NCI-H1092 (cell line): Measurements from ENCODE around the gene OOSP4B.
"Not testable (repeated sequence)": the region's sequence is repeated elsewhere in the genome, so short reads cannot be mapped to it uniquely, and the experiment has no call there.

Experiments
- DNase-seq: peaks from one replicate; lab custom pipeline; 2025; lab: John Stamatoyannopoulos, UW

OOSP4B gene

DNA sequence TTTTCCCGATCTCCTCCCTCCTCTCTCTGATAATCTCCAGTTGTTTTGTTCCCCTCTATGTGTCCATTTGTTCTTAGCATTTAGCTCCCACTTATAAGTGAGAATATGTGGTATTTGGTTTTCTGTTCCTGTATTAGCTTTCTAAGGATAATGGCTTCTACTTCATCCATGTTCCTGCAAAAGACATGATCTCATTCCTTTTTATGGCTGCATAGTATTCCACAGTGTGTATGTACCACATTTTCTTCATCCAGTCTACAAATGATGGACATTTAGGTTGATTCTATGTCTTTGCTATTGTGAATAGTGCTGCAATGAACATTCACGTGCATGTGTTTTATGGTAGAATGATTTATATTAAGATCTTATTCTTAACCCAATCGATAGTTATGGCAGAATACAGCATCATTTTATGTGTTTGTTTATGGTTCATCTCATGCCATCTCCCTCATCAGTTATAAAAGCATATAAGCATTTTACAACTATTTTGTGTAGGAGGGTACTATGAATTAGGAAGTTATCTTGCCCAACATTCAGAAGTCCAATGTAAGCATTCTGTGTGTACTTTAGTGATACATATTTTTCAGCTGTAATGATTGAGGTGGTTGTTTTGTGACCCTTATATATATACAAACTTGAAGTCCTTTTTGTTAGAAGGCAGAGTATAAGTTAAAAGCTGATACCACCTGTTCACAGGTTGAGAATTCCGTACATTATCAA is 42.7 kb downstream of the OOSP4B start:
- DNase-seq: no peak

DNA sequence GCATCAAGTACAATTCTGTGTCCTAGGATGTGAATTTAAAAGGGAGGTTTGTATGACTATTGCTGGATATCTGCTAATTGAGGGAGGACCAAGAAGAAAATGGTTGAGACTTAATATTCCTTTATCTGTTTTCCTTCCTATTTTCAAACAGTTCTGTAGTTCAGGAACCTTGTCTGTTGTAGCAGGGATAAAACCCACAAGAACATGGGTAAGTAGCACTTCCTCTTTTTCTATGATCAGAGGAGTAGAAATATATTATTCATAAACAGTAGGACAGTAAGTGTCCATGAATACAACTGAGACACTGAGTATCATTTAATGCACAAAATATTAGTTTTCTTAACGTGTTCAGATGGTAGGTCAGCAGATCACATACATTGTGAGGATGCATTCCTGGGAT is 47.1 kb downstream of the OOSP4B start:
- no peak for DNase-seq

DNA sequence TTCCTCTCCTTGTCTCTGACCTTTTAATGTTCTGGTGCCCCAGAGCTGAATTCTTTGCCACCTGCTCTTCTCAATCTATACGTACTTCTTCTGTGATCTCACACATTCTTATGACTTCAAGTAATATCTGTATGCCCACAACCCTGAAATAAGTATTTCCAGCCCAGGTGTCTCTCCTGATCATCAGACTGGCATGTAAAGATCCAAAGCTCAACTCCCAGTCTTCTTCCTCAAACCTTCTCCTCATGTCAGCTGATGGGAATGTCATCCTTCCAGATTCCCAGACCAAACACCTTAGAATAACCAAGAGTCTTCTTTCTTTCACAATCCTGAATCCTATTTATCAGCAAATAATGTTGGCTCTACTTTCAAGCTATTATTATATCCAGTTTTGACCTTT is 48.8 kb downstream of the OOSP4B start:
- no peak for DNase-seq

DNA sequence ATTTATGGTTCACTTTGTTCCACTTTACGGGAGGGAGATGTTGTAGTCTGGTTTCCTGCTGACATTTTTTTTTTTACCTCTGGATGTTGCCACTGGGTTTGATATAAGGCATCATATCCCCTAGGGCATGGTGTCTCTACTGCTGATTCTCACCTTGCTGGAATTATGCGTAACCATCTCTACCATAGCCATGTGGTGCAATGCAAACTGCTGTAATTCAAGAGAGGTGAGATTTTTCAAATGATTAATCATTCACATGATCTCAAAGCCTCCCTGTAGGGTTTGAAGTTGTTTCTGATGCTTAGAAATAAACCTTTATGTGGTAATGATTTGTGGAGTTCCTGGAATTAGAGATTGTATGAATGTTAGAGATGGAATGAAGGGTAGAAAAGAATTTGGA is 52.5 kb downstream of the OOSP4B start:
- DNase-seq: no peak

DNA sequence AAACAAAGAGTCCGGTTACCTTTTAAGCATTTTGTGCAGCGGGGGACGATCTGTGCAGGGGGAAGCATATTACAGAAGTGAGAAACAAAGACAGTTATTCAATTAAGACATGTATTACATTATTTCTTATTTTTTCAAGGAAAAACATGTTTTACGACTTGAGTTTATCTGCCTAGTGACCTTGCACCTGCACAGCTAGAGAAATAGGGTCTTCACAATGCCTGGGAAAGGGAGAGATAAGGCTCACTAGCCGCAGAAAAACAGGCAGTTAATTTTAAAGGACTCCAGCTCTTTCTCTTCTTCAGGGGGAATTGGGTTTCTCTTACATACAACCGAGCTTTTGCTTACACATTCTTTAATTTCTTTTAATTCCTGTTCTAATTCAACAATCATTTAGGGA is 54.7 kb downstream of the OOSP4B start:
- DNase-seq: not testable (repeated sequence)

DNA sequence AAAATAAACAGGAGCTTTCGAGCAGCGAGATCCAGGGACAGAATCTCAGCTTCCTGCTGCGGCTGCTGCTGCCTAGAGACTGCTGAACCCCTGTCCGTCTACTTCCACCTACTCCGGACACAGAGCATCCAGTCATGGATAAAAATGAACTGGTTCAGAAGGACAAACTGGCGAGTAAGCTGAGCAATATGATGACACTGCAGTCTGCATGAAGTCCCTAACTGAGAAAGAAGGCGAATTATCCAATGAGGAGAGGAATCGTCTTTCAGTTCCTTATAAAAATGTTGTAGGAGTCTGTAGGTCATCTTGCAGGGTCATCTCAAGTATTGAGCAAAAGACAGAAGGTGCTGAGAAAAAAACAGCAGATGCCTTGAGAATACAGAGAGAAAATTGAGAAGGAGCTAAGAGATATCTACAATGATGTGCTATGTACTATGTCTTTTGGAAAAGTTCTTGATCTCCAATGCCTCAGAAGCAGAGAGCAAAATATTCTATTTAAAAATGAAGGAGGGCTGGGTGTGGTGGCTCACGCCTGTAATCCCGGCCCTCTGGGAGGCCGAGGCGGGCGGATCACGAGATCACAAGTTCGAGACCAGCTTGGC is 60.3 kb downstream of the OOSP4B start:
- no peak for DNase-seq

DNA sequence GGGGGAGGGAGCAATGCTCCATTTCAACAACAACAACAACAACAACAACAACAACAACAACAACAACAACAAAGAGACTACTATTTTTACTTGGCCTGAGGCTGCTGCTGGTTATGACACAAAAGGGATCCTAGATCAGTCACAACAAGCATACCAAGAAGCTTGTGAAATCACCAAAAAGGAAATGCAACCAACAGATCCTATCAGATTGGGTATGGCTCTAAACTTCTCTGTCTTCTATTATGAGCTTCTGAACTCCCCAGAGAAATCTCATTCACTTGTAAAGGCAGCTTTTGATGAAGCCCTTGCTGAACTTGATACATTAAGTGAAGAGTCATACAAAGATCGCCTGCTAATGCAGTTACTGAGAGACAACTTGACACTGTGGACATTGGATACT is 61.0 kb downstream of the OOSP4B start:
- no peak for DNase-seq

DNA sequence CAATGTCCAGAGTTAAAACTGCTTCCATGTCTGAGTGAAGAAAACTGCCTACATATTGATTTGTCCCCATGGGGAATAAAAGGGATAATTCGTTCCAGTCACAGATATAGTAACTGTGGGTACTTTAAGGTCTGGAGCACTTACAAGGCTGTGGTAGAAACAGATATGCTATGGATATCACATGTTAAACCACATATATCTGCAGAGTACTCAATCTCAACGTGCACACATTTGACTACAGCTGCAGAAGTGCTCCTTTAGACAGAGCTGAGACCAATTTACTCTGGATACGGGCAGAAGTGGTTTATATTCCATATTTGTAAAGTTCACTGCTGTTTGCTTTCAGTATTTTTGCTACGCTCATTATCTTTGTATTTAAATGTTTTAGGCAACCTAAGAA is 61.8 kb downstream of the OOSP4B start:
- DNase-seq: no peak

DNA sequence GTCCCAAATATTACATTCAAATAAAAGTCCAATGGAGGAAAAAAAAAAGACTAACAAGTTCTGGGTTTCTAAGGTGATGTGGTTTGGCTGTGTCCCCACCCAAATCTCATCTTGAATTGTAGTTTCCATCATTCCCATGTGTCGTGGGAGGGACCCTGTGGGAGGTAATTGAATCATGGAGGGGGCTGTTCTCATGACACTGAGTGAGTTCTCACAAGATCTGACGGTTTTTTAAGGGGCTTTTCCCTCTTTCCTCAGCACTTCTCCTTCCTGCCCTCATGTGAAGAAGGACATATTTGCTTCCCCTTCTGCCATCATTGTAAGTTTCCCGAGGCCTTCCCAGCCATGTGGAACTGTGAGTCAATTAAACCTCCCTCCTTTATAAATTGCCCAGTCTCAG is 63.6 kb downstream of the OOSP4B start:
- no peak for DNase-seq
